Endothelial cell of umbilical vein (primary cell): ENCODE data around the gene NEU1.
A peak's percentile ranks its signal among the peaks of the same experiment; 100 is the strongest.

Experiments
- CTCF ChIP-seq, 2 donors: IDR thresholded peaks; 1 replicate in 1 of 2; 2 replicates in 1 of 2; pipeline ENCODE4 v1.5.1; 2011; ENCODE audit warnings: low read length in 2 of 2, mild to moderate bottlenecking in 2 of 2, moderate library complexity in 2 of 2, control low read depth in 1 of 2, inconsistent platforms in 1 of 2, low read depth in 1 of 2; ENCODE audit not compliant: insufficient read depth in 1 of 2; ENCODE audit errors: extremely low read depth in 1 of 2
- EZH2 ChIP-seq: IDR thresholded peaks from 2 replicates; pipeline ENCODE4 v1.6.1; 2012; ENCODE audit warnings: borderline replicate concordance, low read depth, mild to moderate bottlenecking, moderate library complexity, low read length, inconsistent platforms; ENCODE audit not compliant: severe bottlenecking
- MYC ChIP-seq: IDR thresholded peaks from one replicate; pipeline ENCODE4 v1.6.1; 2011; ENCODE audit warnings: mild to moderate bottlenecking, low read depth, low read length
- POLR2AphosphoS5 ChIP-seq: IDR thresholded peaks from 2 replicates; pipeline ENCODE4 v1.6.1; 2012; ENCODE audit warnings: low read depth, mild to moderate bottlenecking, control low read depth, low read length, moderate library complexity; ENCODE audit not compliant: insufficient read depth

- TF ChIP-seq POLR2AphosphoS5 (no peak), MYC (no peak), EZH2 (no peak), CTCF (IDR thresholded peaks at IDR 0.05; ENCODE audit: extremely low read depth in 1 of 2, insufficient read depth in 1 of 2, low read depth in 1 of 2, low read length in 2 of 2) (peak; percentile 72 to 74)
These were observed 25.9 kb upstream of the NEU1 start for GRCh38 chr6:31888276-31889258.
